ENCODE results near the gene ZNF462. TPM values are rescaled to one million over a fixed set of nuclear protein-coding genes. Genes with fewer than 3 reads are reported as not detected.

ZNF462 gene
- total RNA-seq, 1 experiment from 2014 or later = 34.5 TPM

DNA sequence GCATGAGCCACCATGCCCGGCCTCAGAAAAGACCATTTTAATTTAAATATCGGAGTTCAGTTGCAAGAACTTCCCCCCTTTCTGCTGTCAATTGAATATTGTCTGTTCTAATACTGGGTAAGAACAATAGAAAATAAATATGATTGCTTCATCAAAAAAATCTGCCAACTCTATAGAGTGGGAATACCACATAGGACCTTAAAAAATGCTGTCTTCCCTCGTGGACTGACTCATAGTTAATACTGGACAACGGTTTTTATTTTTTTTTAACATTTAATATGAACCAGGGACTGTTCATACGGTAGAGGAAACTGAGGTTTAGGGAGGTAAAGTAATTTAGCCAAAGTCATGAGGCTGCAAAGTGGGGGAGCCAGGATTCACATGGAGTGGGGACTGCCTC lies 9.7 kb downstream of the ZNF462 start:
- ChIA-PET POLR2A (interaction anchor here (0.6 kb wide), 1 partner anchor 1424 kb away, joined by 5 read pairs; no protein-coding TSS in a partner anchor), CTCF (no interaction called here)
- TF ChIP-seq, protein P1, sequence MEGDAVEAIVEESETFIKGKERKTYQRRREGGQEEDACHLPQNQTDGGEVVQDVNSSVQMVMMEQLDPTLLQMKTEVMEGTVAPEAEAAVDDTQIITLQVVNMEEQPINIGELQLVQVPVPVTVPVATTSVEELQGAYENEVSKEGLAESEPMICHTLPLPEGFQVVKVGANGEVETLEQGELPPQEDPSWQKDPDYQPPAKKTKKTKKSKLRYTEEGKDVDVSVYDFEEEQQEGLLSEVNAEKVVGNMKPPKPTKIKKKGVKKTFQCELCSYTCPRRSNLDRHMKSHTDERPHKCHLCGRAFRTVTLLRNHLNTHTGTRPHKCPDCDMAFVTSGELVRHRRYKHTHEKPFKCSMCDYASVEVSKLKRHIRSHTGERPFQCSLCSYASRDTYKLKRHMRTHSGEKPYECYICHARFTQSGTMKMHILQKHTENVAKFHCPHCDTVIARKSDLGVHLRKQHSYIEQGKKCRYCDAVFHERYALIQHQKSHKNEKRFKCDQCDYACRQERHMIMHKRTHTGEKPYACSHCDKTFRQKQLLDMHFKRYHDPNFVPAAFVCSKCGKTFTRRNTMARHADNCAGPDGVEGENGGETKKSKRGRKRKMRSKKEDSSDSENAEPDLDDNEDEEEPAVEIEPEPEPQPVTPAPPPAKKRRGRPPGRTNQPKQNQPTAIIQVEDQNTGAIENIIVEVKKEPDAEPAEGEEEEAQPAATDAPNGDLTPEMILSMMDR (IDR thresholded peaks at IDR 0.05; ENCODE audit: insufficient read depth in 1 of 2, low read depth in 1 of 2, low read length in 1 of 2, severe bottlenecking in 1 of 2, unreplicated experiment in 1 of 2) = no peak
- Mint-ChIP-seq H3K36me3 (ENCODE audit: insufficient read depth, unreplicated experiment) (peaks cover 11% of the 10 kb centered on the region), H3K27me3 (ENCODE audit: insufficient read depth, unreplicated experiment) (no peaks in the 10 kb centered on the region), H3K9me3 (ENCODE audit: unreplicated experiment) (no peaks in the 10 kb centered on the region), H3K27ac (ENCODE audit: unreplicated experiment) (no peak overlapping the region), H3K4me1 (ENCODE audit: low read depth, unreplicated experiment) (peaks cover 12% of the 10 kb centered on the region), H3K4me3 (ENCODE audit: unreplicated experiment) (no peak overlapping the region)
- Histone ChIP-seq H3K4me3 (ENCODE audit: low read depth, low read length) (no peak overlapping the region), H3K36me3 (ENCODE audit: control insufficient read depth, insufficient read depth, low read length) (no peaks in the 10 kb centered on the region), H3K4me1 (0 out of 2 replicates have a peak, but pooled peaks cover 3% of the 10 kb centered on the region), H3K27me3 (replicated peaks; ENCODE audit: control insufficient read depth, insufficient read depth, low read length) (no peaks in the 10 kb centered on the region), H3K9me3 (no peaks in the 10 kb centered on the region)
- intact Hi-C loops (cut with micrococcal nuclease; ENCODE audit: unreplicated experiment) = no loop called here
- no TSS peak for BruUV-seq (replicated peaks)
- DNase-seq = no peak

DNA sequence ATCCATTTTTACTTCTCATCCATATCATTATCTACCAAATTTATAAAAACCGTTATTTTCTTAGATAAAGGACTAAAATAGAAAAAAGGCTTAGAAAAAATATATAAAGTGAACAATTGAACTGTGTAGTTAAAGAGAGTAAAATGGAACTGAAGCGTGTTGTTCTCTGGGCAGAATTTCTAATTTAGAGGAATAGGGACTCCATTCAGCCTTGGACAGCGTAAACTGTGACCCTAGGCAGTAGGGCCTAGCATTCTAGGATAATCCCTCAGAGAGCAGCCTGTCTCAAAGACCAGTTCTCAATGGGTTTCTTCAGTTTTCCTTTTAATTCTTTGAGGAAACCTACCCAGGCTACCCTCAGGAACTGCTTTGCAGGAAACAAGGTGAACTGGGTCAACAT lies 11.1 kb downstream of the ZNF462 start:
- ChIA-PET CTCF (no interaction called here), POLR2A (no interaction called here)
- TF ChIP-seq, protein P1 (IDR thresholded peaks at IDR 0.05; ENCODE audit: insufficient read depth in 1 of 2, low read depth in 1 of 2, low read length in 1 of 2, severe bottlenecking in 1 of 2, unreplicated experiment in 1 of 2) = no peak
- Histone ChIP-seq H3K36me3 (ENCODE audit: control insufficient read depth, insufficient read depth, low read length) (no peaks in the 10 kb centered on the region), H3K4me1 (0 out of 2 replicates have a peak, but pooled peaks cover 3% of the 10 kb centered on the region), H3K4me3 (ENCODE audit: low read depth, low read length) (no peak overlapping the region), H3K27me3 (replicated peaks; ENCODE audit: control insufficient read depth, insufficient read depth, low read length) (no peaks in the 10 kb centered on the region), H3K9me3 (no peaks in the 10 kb centered on the region)
- intact Hi-C loops (cut with micrococcal nuclease; ENCODE audit: unreplicated experiment) = no loop called here
- no TSS peak for BruUV-seq (replicated peaks)
- no peaks in the 10 kb centered on the region for H3K27me3 Mint-ChIP-seq (ENCODE audit: insufficient read depth, unreplicated experiment)
- DNase-seq = no peak
- peaks cover 5% of the 10 kb centered on the region for H3K36me3 Mint-ChIP-seq (ENCODE audit: insufficient read depth, unreplicated experiment)
- H3K27ac Mint-ChIP-seq (ENCODE audit: unreplicated experiment) = no peak overlapping the region
- H3K9me3 Mint-ChIP-seq (ENCODE audit: unreplicated experiment) = no peaks in the 10 kb centered on the region
- peaks cover 8% of the 10 kb centered on the region for H3K4me1 Mint-ChIP-seq (ENCODE audit: low read depth, unreplicated experiment)
- no peak overlapping the region for H3K4me3 Mint-ChIP-seq (ENCODE audit: unreplicated experiment)

DNA sequence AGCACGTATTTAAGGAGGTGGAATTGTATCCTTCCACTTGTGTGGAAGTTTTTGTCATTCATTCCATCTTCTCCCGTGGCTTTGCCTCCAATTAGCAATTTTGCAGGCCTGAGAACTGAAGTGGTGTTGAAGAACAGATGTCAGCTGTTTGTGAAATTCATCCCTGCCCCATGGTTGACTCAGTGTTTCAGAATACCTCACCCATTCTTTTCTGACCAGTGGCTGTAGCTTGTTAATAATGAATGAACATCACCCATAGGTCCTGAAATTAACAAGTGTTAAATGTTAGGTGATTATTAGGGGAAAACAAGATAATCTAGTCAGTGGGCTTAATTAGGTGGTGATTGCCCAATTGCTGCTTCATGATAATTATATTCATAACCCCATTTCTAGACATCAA lies 11.7 kb downstream of the ZNF462 start:
- TF ChIP-seq, protein P1 (IDR thresholded peaks at IDR 0.05; ENCODE audit: insufficient read depth in 1 of 2, low read depth in 1 of 2, low read length in 1 of 2, severe bottlenecking in 1 of 2, unreplicated experiment in 1 of 2) = no peak
- Histone ChIP-seq H3K36me3 (ENCODE audit: control insufficient read depth, insufficient read depth, low read length) (no peaks in the 10 kb centered on the region; the same call in 1 of the 2 replicates), H3K4me3 (ENCODE audit: low read depth, low read length) (no peak overlapping the region), H3K27me3 (replicated peaks; ENCODE audit: control insufficient read depth, insufficient read depth, low read length) (no peaks in the 10 kb centered on the region), H3K4me1 (0 out of 2 replicates have a peak, but pooled peaks cover 3% of the 10 kb centered on the region), H3K9me3 (no peaks in the 10 kb centered on the region)
- CTCF ChIA-PET = no interaction called here
- no peak for DNase-seq
- H3K9me3 Mint-ChIP-seq (ENCODE audit: unreplicated experiment) = no peaks in the 10 kb centered on the region
- H3K4me1 Mint-ChIP-seq (ENCODE audit: low read depth, unreplicated experiment) = peaks cover 2% of the 10 kb centered on the region
- intact Hi-C loops (cut with micrococcal nuclease; ENCODE audit: unreplicated experiment) = no loop called here
- POLR2A ChIA-PET = no interaction called here
- no peak overlapping the region for H3K4me3 Mint-ChIP-seq (ENCODE audit: unreplicated experiment)
- no peak overlapping the region for H3K27ac Mint-ChIP-seq (ENCODE audit: unreplicated experiment)
- no TSS peak for BruUV-seq (replicated peaks)
- peaks cover under 1% of the 10 kb centered on the region for H3K36me3 Mint-ChIP-seq (ENCODE audit: insufficient read depth, unreplicated experiment)
- H3K27me3 Mint-ChIP-seq (ENCODE audit: insufficient read depth, unreplicated experiment) = no peaks in the 10 kb centered on the region

Measured in Caco-2 (cell line).